Sigmoid colon (tissue), 7 donors: Measurements from ENCODE around the gene NIPA2. TPM values are rescaled to one million over a fixed set of nuclear protein-coding genes. Genes with fewer than 3 reads are reported as not detected.

ENCODE experiments used
- DNase-seq: peaks from one replicate; pipeline ENCODE4 v3.0.0-alpha.2; 2019
- H3K27ac ChIP-seq, 4 donors: fragments of 200-600 bp; sonication (generic); one replicate each; pipeline ENCODE4 v1.5.1; 2016 to 2019; ENCODE audit warnings: mild to moderate bottlenecking in 1 of 4
- H3K27me3 ChIP-seq, 3 donors: fragments of 200-600 bp; sonication (generic); one replicate each; pipeline ENCODE4 v1.5.1; 2019; ENCODE audit warnings: mild to moderate bottlenecking in 1 of 3
- H3K36me3 ChIP-seq, 4 donors: fragments of 200-600 bp; sonication (generic); one replicate each; pipeline ENCODE4 v1.5.1; 2016 to 2019
- H3K4me1 ChIP-seq, 4 donors: fragments of 200-600 bp; sonication (generic); one replicate each; pipeline ENCODE4 v1.5.1; 2017 to 2019
- H3K4me3 ChIP-seq, 4 donors: fragments of 200-600 bp; sonication (generic); one replicate each; pipeline ENCODE4 v1.5.1; 2017 to 2019; ENCODE audit warnings: mild to moderate bottlenecking in 2 of 4, moderate library complexity in 1 of 4
- H3K9me3 ChIP-seq, 4 donors: fragments of 200-600 bp in 3 of 4; sonication (generic) in 3 of 4; one replicate each; pipeline versions ENCODE4 v1.5.1 to v1.6.1; 2013 to 2019
- EP300 ChIP-seq, 4 donors: sonication (generic); formaldehyde crosslinking; IDR thresholded peaks; one replicate each; pipeline ENCODE4 v1.6.1; 2017; ENCODE audit warnings: antibody characterized with exemption in 4 of 4
- POLR2A ChIP-seq, 2 donors: fragments of 450-650 bp; IDR thresholded peaks; one replicate each; pipeline ENCODE4 v1.6.1; 2016; ENCODE audit warnings: antibody characterized with exemption in 2 of 2, mild to moderate bottlenecking in 2 of 2, moderate library complexity in 2 of 2
- POLR2AphosphoS5 ChIP-seq, 4 donors: sonication (generic); formaldehyde crosslinking; IDR thresholded peaks; one replicate each; pipeline ENCODE4 v1.6.1; 2017; ENCODE audit warnings: antibody characterized with exemption in 4 of 4
- WGBS, 2 donors: extraction: QIAGEN DNeasy Blood & Tissue Kit; methylation state at CpG; one replicate each; pipeline ENCODE4 v1.1.7; 2013; 5-methylcytosine and 5-hydroxymethylcytosine counted together
- intact Hi-C: fragments of 100-400 bp; cut with DNase I; formaldehyde crosslinking; loops from one replicate; pipeline ENCODE4 v1.15.1; 2023
- polyA plus RNA-seq, 3 donors: library from polyadenylated mRNA; stranded (reverse); fragments of 200-250 nt; gene quantifications; one replicate each; pipeline ENCODE4 v1.2.3, GENCODE V29; 2013
- total RNA-seq, 4 donors: library from RNA; depleted of rRNA; stranded (reverse); fragments of >200 nt; gene quantifications; one replicate each; pipeline ENCODE4 v1.1.0, GENCODE V29; 2016
- TF ChIP-seq, protein P1 (sequence below), 4 experiments: fragments of 450-650 bp in 3 of 4; fragments of 200-600 bp in 1 of 4; IDR thresholded peaks; one replicate each; pipeline ENCODE4 v1.5.1; 2016 to 2019; ENCODE audit warnings: antibody characterized with exemption in 4 of 4, mild to moderate bottlenecking in 3 of 4, moderate library complexity in 2 of 4
- donor health status: healthy with polysubstance abuse.
- donor health status: Bipolar disorder and iron deficiency.
- donor health status: healthy.

Gene NIPA2
- total RNA-seq (10 to 100 TPM; 21.6 to 40.3 (median 29.9) TPM), polyA plus RNA-seq (10 to 100 TPM; 15.0 to 47.1 (median 25.2) TPM)

DNA sequence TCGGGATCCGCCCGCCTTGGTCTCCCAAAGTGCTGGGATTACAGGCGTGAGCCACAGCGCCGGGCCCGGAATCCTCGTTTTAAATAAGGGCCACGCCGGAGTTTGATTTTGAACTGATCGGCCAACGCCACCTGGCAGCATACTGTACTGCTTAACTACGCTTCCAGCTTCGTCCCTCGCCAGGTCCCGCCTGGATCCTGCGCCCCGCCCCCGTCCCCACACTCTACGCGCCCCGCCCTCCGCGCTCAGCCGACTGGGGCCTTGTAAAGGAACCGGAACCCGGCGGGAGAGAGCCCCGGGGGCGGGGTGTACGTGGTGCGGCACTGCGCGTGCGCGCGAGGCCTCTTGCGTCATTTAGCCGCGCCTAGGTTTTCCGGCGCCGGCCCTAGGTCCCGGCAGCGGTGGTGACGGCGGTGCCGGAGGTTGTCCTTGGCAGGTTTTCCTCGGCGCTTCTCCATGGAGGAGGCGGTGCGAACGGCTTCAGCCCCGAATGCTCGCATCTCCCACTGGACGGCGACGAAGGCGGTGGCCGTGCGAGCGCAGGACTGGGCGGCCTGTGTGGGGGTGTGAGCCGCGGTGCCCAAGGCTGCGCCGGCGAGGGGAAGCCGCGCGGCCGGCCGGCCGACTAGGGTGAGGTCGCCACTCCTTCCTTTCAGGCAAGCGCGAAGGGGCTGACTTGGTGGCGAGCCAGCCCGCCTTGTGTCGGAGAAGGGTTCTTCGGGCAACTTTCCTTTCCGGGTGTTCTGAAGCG lies at the start of gene NIPA2:
NIPA2 (plus strand) TSS at position 375 of the 751 bp plus-strand sequence. CDS start 13,066 bp downstream, outside the sequence.
- DNase-seq = peak; percentile 99
- Histone ChIP-seq H3K4me1 (peaks cover 0 to 27% (median 20%) of the 10 kb centered on the region in 4 donors), H3K36me3 (no peaks in the 10 kb centered on the region), H3K4me3 (peak within 1 kb of the TSS; percentile 59 to 86 (median 70)), H3K27me3 (no peaks in the 10 kb centered on the region), H3K27ac (peak within 1 kb of the TSS; percentile 86 to 97 (median 94)), H3K9me3 (no peaks in the 10 kb centered on the region)
- WGBS, 2 donors = 0 to 1% methylated on average over 83 of the region's 83 CpGs
- intact Hi-C loops = loop anchor here (1.0 to 5.0 kb wide), 5 partner anchors 52 to 200 kb away; partner anchors contain the start of genes NIPA1 and TUBGCP5
- peak in 2 of 4 donors; percentile 32 to 83 for TF ChIP-seq EP300 (IDR thresholded peaks at IDR 0.05)
- TF ChIP-seq, protein P1, sequence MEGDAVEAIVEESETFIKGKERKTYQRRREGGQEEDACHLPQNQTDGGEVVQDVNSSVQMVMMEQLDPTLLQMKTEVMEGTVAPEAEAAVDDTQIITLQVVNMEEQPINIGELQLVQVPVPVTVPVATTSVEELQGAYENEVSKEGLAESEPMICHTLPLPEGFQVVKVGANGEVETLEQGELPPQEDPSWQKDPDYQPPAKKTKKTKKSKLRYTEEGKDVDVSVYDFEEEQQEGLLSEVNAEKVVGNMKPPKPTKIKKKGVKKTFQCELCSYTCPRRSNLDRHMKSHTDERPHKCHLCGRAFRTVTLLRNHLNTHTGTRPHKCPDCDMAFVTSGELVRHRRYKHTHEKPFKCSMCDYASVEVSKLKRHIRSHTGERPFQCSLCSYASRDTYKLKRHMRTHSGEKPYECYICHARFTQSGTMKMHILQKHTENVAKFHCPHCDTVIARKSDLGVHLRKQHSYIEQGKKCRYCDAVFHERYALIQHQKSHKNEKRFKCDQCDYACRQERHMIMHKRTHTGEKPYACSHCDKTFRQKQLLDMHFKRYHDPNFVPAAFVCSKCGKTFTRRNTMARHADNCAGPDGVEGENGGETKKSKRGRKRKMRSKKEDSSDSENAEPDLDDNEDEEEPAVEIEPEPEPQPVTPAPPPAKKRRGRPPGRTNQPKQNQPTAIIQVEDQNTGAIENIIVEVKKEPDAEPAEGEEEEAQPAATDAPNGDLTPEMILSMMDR (IDR thresholded peaks at IDR 0.05) = peak in 1 of 4 experiments; percentile 25
- TF ChIP-seq POLR2AphosphoS5 (IDR thresholded peaks at IDR 0.05) = peak; percentile 93 to 97 (median 96)
- peak; percentile 82 to 83 for TF ChIP-seq POLR2A (IDR thresholded peaks at IDR 0.05)

DNA sequence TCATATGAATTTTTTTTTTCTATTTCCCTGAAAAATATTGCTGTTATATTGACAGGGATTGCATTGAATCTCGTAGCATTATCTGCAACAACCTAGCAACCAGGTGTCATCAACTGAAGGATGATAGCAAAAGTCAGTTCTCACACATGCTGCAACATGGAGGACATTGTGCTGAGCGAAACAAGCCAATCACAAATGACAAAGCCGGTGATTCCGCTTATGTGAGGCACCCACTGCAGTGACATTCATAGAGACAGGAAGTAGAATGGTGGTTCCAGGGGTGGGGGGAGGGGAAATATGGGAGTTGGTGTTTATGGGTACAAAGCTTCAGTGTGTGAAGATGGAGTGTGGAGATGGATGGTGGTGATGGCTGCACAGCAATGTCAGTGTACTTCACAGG lies 44.4 kb upstream of the NIPA2 start:
- intact Hi-C loops = no loop called here

DNA sequence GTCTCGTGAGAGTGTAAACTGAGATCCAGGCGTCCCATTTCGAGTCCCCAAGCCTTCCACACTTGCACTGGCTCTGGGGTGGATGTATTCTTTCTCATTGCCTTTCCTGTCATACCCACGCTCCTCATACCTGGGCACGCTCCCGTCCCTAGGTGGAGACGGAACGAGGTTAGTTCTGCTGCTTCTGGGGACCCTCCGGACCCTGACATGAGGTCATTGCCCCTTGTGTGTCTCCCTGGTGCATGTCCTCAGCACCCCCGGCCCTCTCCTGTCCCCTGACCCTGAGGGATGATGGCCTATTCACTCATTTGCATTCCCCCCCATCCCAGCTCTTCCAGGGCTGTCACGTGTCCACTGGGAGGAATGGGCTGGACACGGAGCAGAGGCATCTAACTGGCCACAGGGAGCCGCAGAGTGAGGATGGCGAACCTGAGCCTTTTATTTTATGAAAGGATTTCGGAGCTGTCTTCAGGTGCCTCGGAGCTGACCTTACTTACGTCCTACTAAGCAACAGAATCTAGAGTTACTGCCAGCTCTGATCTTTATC lies 43.8 kb upstream of the NIPA2 start:
- TF ChIP-seq, protein P1 (IDR thresholded peaks at IDR 0.05) = no peak
- TF ChIP-seq POLR2AphosphoS5 (IDR thresholded peaks at IDR 0.05) = no peak
- TF ChIP-seq POLR2A (IDR thresholded peaks at IDR 0.05) = no peak
- no peak for TF ChIP-seq EP300 (IDR thresholded peaks at IDR 0.05)
- Histone ChIP-seq H3K27ac (no peak overlapping the region), H3K27me3 (no peaks in the 10 kb centered on the region), H3K9me3 (no peaks in the 10 kb centered on the region), H3K36me3 (no peaks in the 10 kb centered on the region), H3K4me1 (no peaks in the 10 kb centered on the region), H3K4me3 (no peak overlapping the region)
- no peak for DNase-seq
- intact Hi-C loops = no loop called here
- WGBS, 2 donors = 96 to 98% methylated on average over 17 of the region's 17 CpGs

More for the DNA sequence above, 44.4 kb upstream of the NIPA2 start:
- Histone ChIP-seq H3K9me3 (no peaks in the 10 kb centered on the region), H3K4me3 (no peak overlapping the region), H3K27me3 (no peaks in the 10 kb centered on the region), H3K36me3 (no peaks in the 10 kb centered on the region), H3K4me1 (no peaks in the 10 kb centered on the region), H3K27ac (no peak overlapping the region)
- TF ChIP-seq POLR2AphosphoS5 (IDR thresholded peaks at IDR 0.05) (no peak), POLR2A (IDR thresholded peaks at IDR 0.05) (no peak), EP300 (IDR thresholded peaks at IDR 0.05) (no peak)
- TF ChIP-seq, protein P1 (IDR thresholded peaks at IDR 0.05) = no peak
- 91 to 94% methylated on average over 4 of the region's 4 CpGs for WGBS, 2 donors
- no peak for DNase-seq

DNA sequence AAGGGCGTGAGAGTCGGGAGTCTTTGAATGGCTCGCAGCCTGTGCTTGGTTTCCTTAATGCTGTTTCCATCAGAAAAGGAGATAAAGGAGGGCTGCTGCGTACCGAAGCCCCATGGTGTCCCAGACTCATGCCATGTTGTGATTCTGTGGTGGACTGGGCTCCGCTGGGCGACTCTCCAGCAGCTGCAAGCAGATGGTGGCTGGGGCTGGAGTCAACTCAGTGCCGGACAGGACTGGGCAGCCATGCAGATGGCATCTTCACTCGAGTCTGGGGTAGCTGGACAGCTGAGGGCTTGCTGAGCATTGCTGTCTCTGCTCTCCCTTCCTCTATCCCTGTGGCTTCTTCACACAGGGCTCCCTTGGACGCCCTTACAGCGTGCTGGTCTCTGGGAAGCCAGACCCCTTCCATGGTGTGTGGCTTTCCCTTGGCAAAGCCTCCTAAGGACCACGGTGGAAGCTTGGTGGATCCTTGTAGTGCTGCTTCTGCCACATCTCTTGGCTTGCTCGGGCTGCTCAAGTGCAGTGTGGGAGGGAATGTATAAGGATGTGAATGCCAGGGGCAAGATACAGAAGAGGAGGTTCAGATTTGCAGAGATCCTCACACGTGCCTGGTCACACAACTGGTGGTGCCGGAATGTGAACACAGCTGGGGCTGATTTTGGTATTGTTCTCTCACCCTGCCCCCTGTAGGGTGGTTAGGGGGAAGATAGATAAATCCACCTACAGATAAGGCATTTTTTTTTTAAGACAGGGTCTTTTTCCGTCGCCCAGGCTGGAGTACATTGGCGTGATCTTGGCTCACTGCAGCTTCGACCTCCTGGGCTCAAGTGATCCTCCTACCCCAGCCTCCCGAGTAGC lies 43.0 kb upstream of the NIPA2 start:
- Histone ChIP-seq H3K27me3 (no peaks in the 10 kb centered on the region), H3K27ac (no peak overlapping the region), H3K9me3 (no peaks in the 10 kb centered on the region), H3K36me3 (no peaks in the 10 kb centered on the region), H3K4me3 (no peak overlapping the region), H3K4me1 (no peaks in the 10 kb centered on the region)
- DNase-seq = no peak
- intact Hi-C loops = no loop called here
- 92 to 96% methylated on average over 20 of the region's 20 CpGs for WGBS, 2 donors
- no peak for TF ChIP-seq EP300 (IDR thresholded peaks at IDR 0.05)
- TF ChIP-seq, protein P1 (IDR thresholded peaks at IDR 0.05) = no peak
- TF ChIP-seq POLR2A (IDR thresholded peaks at IDR 0.05) = no peak
- no peak for TF ChIP-seq POLR2AphosphoS5 (IDR thresholded peaks at IDR 0.05)
